GM12878 (cell line): ENCODE results near the gene AKAP13. TPM values are rescaled to one million over a fixed set of nuclear protein-coding genes. Genes with fewer than 3 reads are reported as not detected.

Source experiments
- ATF7 ChIP-seq: fragments of 450-650 bp; IDR thresholded peaks from 2 replicates; pipeline ENCODE4 v1.6.1; 2016; ENCODE audit warnings: low read depth, mild to moderate bottlenecking
- BACH1 ChIP-seq: fragments of 450-650 bp; IDR thresholded peaks from 2 replicates; pipeline ENCODE4 v1.6.1; 2017; ENCODE audit warnings: mild to moderate bottlenecking, borderline replicate concordance
- BHLHE40 ChIP-seq, 2 experiments: fragments of 450-650 bp in 1 of 2; IDR thresholded peaks; 2 replicates each; pipeline ENCODE4 v1.6.1; 2011 to 2017; ENCODE audit warnings: low read depth in 2 of 2, borderline replicate concordance in 1 of 2, improper control_type of control experiment in 1 of 2, low read length in 1 of 2, mild to moderate bottlenecking in 1 of 2
- CREB1 ChIP-seq: IDR thresholded peaks from 2 replicates; pipeline ENCODE4 v1.6.1; 2012; ENCODE audit warnings: low read depth, mild to moderate bottlenecking, inconsistent platforms
- HDGF ChIP-seq: fragments of 450-650 bp; IDR thresholded peaks from 2 replicates; pipeline ENCODE4 v1.6.1; 2016; ENCODE audit warnings: antibody characterized with exemption
- JUND ChIP-seq: IDR thresholded peaks from 2 replicates; pipeline ENCODE4 v1.6.1; 2012; ENCODE audit warnings: low read depth, mild to moderate bottlenecking, low read length, improper control_type of control experiment, moderate library complexity
- MXI1 ChIP-seq: fragments of 150-350 bp; IDR thresholded peaks from 2 replicates; pipeline ENCODE4 v1.6.1; 2011; ENCODE audit warnings: low read depth, mild to moderate bottlenecking, inconsistent platforms, low read length, improper control_type of control experiment
- NBN ChIP-seq: fragments of 450-650 bp; IDR thresholded peaks from 2 replicates; pipeline ENCODE4 v1.6.1; 2016
- NR2C2 ChIP-seq: IDR thresholded peaks from 2 replicates; pipeline ENCODE4 v1.6.1; 2011; ENCODE audit warnings: borderline replicate concordance, low read depth; ENCODE audit not compliant: control insufficient read depth, insufficient read length
- NRF1 ChIP-seq: conservative IDR thresholded peaks from 2 replicates; pipeline ENCODE4 v1.6.1; 2011; ENCODE audit warnings: mild to moderate bottlenecking, low read depth, low read length, improper control_type of control experiment
- RAD51 ChIP-seq: fragments of 450-650 bp; IDR thresholded peaks from 2 replicates; pipeline ENCODE4 v1.6.1; 2016; ENCODE audit warnings: moderate library complexity, mild to moderate bottlenecking, inconsistent platforms
- SPI1 ChIP-seq: IDR thresholded peaks from 2 replicates; pipeline ENCODE4 v1.6.1; 2011; ENCODE audit warnings: low read depth, mild to moderate bottlenecking, low read length, moderate library complexity, borderline replicate concordance; ENCODE audit not compliant: insufficient read depth
- ZNF207 ChIP-seq: fragments of 450-650 bp; IDR thresholded peaks from 2 replicates; pipeline ENCODE4 v1.6.1; 2014; ENCODE audit warnings: antibody characterized with exemption, mild to moderate bottlenecking, borderline replicate concordance
- polyA plus RNA-seq, 11 experiments: library from polyadenylated mRNA; depleted of rRNA in 4 of 11; unstranded in 6 of 11; stranded (reverse) in 5 of 11; fragments of >200 nt; fragmentation: Nextera tagmentation in 4 of 11; fragmentation: Illumina TruSeq in 1 of 11; extraction: Ambion mirVana in 4 of 11; extraction: Trizol in 1 of 11; gene quantifications; 1 replicate in 1 of 11; 2 replicates in 10 of 11; pipeline versions ENCODE4 v1.2.1 to v1.2.3, GENCODE V29; 2011 to 2016; ENCODE audit warnings: inconsistent platforms in 2 of 11, missing spikeins in 2 of 11, low read depth in 1 of 11
- total RNA-seq, 4 experiments: library from RNA; depleted of rRNA in 3 of 4; stranded (reverse); fragments of >200 nt in 3 of 4; fragmentation: Illumina TruSeq in 1 of 4; extraction: Trizol in 1 of 4; gene quantifications; 2 replicates each; pipeline versions ENCODE4 v1.2.1 to v1.2.3, GENCODE V29; 2013 to 2021
- TF ChIP-seq, protein P1 (sequence below): fragments of 450-650 bp; IDR thresholded peaks from 2 replicates; pipeline ENCODE4 v1.6.1; 2017; ENCODE audit warnings: mild to moderate bottlenecking, low read depth, inconsistent platforms; ENCODE audit not compliant: poor library complexity, severe bottlenecking
- TF ChIP-seq, protein P2 (sequence below): fragments of 450-650 bp; IDR thresholded peaks from 2 replicates; pipeline ENCODE4 v1.6.1; 2017; ENCODE audit warnings: mild to moderate bottlenecking, moderate library complexity
- TF ChIP-seq, protein P3 (sequence below): IDR thresholded peaks from 2 replicates; pipeline ENCODE4 v1.6.1; 2012; ENCODE audit warnings: low read length, inconsistent platforms
- TF ChIP-seq, protein P4 (sequence below): fragments of 450-650 bp; conservative IDR thresholded peaks from 2 replicates; pipeline ENCODE4 v1.6.1; 2017; ENCODE audit warnings: mild to moderate bottlenecking, moderate library complexity

The AKAP13 gene
- total and polyA plus RNA-seq, 10 of the 15 experiments (the other 5 are each of a cell fraction or from before 2014, with no cell fraction given), result 14.4 to 74.9 (median 55.1) TPM

DNA sequence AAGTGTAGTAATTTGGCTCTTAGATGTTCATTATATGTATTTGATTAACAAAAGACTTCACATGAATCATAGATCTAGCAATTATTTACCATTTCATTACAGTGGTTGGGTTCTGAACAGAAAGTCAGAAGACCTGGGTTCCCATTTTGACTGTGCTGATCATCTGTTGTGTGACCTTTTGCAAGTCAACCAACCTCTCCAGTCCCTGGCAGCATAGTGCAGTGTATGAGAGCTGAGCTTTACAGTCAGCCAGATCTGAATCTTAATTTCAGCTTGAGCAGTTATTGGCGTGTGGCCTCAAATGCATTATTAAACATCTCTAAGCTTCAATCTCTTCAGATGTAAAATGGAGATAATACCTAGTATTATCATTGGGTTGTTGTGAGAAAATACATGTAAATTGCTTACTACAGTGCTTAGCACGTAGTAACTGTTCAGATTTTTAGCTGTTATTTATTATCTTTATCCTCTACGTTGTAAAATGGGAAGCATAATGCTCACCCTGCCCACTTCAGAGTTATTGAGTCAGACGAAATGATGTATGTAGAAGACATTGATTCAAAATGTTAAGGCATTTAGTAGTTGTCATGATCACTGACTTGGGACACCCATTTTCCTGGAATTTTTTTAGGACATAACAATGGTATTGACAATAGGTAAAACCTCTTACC lies 310.3 kb downstream of the AKAP13 start (continued):
- TF ChIP-seq, protein P1, sequence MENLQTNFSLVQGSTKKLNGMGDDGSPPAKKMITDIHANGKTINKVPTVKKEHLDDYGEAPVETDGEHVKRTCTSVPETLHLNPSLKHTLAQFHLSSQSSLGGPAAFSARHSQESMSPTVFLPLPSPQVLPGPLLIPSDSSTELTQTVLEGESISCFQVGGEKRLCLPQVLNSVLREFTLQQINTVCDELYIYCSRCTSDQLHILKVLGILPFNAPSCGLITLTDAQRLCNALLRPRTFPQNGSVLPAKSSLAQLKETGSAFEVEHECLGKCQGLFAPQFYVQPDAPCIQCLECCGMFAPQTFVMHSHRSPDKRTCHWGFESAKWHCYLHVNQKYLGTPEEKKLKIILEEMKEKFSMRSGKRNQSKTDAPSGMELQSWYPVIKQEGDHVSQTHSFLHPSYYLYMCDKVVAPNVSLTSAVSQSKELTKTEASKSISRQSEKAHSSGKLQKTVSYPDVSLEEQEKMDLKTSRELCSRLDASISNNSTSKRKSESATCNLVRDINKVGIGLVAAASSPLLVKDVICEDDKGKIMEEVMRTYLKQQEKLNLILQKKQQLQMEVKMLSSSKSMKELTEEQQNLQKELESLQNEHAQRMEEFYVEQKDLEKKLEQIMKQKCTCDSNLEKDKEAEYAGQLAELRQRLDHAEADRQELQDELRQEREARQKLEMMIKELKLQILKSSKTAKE, result peak; percentile 16
- TF ChIP-seq, protein P2, sequence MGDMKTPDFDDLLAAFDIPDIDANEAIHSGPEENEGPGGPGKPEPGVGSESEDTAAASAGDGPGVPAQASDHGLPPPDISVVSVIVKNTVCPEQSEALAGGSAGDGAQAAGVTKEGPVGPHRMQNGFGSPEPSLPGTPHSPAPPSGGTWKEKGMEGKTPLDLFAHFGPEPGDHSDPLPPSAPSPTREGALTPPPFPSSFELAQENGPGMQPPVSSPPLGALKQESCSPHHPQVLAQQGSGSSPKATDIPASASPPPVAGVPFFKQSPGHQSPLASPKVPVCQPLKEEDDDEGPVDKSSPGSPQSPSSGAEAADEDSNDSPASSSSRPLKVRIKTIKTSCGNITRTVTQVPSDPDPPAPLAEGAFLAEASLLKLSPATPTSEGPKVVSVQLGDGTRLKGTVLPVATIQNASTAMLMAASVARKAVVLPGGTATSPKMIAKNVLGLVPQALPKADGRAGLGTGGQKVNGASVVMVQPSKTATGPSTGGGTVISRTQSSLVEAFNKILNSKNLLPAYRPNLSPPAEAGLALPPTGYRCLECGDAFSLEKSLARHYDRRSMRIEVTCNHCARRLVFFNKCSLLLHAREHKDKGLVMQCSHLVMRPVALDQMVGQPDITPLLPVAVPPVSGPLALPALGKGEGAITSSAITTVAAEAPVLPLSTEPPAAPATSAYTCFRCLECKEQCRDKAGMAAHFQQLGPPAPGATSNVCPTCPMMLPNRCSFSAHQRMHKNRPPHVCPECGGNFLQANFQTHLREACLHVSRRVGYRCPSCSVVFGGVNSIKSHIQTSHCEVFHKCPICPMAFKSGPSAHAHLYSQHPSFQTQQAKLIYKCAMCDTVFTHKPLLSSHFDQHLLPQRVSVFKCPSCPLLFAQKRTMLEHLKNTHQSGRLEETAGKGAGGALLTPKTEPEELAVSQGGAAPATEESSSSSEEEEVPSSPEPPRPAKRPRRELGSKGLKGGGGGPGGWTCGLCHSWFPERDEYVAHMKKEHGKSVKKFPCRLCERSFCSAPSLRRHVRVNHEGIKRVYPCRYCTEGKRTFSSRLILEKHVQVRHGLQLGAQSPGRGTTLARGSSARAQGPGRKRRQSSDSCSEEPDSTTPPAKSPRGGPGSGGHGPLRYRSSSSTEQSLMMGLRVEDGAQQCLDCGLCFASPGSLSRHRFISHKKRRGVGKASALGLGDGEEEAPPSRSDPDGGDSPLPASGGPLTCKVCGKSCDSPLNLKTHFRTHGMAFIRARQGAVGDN, result peak; percentile 92
- TF ChIP-seq ZNF207, result no peak
- TF ChIP-seq NBN, result no peak
- TF ChIP-seq BACH1, result peak; percentile 35; the same call in 1 of the 2 replicates
- TF ChIP-seq NRF1, result no peak
- 0 out of 2 replicates have a peak, but pooled peaks have one; percentile 14 for TF ChIP-seq JUND
- TF ChIP-seq RAD51, result no peak
- peak; percentile 1; the same call in 1 of the 2 replicates for TF ChIP-seq SPI1
- TF ChIP-seq, protein P3, sequence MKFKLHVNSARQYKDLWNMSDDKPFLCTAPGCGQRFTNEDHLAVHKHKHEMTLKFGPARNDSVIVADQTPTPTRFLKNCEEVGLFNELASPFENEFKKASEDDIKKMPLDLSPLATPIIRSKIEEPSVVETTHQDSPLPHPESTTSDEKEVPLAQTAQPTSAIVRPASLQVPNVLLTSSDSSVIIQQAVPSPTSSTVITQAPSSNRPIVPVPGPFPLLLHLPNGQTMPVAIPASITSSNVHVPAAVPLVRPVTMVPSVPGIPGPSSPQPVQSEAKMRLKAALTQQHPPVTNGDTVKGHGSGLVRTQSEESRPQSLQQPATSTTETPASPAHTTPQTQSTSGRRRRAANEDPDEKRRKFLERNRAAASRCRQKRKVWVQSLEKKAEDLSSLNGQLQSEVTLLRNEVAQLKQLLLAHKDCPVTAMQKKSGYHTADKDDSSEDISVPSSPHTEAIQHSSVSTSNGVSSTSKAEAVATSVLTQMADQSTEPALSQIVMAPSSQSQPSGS, result peak; percentile 15; the same call in 1 of the 2 replicates
- peak; percentile 65 to 70; a peak in 3 of 4 replicates for TF ChIP-seq BHLHE40 (IDR thresholded peaks at IDR 0.05; ENCODE audit: borderline replicate concordance in 1 of 2, low read depth in 2 of 2, low read length in 1 of 2)
- TF ChIP-seq ATF7, result peak; percentile 56
- no peak for TF ChIP-seq HDGF
- TF ChIP-seq, protein P4, sequence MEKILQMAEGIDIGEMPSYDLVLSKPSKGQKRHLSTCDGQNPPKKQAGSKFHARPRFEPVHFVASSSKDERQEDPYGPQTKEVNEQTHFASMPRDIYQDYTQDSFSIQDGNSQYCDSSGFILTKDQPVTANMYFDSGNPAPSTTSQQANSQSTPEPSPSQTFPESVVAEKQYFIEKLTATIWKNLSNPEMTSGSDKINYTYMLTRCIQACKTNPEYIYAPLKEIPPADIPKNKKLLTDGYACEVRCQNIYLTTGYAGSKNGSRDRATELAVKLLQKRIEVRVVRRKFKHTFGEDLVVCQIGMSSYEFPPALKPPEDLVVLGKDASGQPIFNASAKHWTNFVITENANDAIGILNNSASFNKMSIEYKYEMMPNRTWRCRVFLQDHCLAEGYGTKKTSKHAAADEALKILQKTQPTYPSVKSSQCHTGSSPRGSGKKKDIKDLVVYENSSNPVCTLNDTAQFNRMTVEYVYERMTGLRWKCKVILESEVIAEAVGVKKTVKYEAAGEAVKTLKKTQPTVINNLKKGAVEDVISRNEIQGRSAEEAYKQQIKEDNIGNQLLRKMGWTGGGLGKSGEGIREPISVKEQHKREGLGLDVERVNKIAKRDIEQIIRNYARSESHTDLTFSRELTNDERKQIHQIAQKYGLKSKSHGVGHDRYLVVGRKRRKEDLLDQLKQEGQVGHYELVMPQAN, result 0 out of 2 replicates have a peak, but pooled peaks have one; percentile 4
- no peak for TF ChIP-seq NR2C2
- peak; percentile 60 for TF ChIP-seq MXI1
- TF ChIP-seq CREB1, result no peak
